IPS-NIHi7 (cell line): Measurements from ENCODE around the gene TMEM106C.
"Not testable (repeated sequence)": the region's sequence is repeated elsewhere in the genome, so short reads cannot be mapped to it uniquely, and the experiment has no call there.

Experiments used
- DNase-seq: peaks from one replicate; pipeline ENCODE4 v3.0.0; 2012; ENCODE audit warnings: mixed read lengths; ENCODE audit errors: extremely low spot score

TMEM106C gene

DNA sequence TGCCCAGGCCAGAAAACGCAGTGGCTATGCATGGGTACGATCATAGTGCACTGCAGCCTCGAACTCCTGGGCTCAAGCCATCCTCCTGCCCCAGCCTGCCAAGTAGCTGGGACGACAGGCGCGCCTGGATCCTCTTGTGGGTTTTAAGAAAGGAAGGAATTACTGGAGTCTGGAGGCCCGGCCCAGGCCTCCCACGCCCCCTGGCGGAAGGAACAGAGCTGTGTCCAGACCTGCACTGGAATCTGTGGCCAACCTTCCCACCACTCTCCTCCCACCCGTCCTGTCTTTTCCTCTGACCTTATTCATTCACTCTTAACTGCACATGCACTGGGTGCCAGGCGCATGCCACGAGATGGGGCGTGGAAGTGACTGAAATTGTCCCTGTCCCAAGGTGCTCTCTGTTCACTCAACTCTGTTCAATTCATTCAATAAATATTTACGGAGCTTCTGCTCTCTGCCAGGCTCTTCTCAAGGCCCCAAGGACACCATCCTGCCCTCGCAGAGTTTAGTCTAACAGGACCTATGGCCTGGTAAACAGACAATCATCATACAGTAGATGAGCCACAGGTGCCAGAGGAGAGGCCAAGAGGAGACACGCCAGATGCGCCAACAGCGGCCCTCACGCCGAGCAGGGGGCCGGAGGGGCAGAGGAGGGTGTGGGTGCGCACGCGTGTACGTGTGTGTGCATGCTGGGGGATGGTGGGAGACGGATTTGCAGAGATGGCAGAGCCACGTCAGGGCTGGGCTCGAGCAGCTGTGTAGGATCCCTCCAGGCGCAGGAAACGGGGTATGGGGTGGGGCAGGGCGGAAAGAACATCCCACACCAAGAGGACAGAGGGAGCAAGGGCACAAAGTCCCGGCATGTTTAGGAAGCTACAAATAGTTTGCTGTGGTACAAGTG, 13.7 kb upstream of the TMEM106C start:
- peak; percentile 92 for DNase-seq

GRCh38 chr12:47950856-47951468, 12.4 kb upstream of the TMEM106C start:
- DNase-seq, result no peak

GRCh38 chr12:47954058-47954457, 9.3 kb upstream of the TMEM106C start:
- no peak for DNase-seq

GRCh38 chr12:47954467-47955045, 8.8 kb upstream of the TMEM106C start:
- DNase-seq, result no peak

DNA sequence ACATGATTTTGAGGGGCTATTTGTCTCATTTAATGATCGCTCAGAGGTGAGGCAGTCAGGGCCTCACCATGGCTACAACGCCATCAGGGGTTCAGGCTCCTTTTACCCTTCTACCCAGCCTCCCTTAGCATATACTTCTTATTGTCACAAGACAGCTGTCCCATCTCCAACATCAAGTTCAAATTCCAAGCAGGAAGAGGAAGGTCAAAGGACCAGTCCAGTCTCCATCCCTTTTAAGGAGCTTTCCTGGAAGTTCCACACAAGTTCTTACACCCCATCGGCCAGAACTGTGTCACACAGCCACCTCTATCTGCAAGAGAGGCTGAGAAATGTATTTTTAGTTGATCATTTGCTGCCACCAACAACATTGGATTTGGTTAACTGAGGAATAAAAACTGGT, 8.3 kb upstream of the TMEM106C start:
- no peak for DNase-seq

DNA sequence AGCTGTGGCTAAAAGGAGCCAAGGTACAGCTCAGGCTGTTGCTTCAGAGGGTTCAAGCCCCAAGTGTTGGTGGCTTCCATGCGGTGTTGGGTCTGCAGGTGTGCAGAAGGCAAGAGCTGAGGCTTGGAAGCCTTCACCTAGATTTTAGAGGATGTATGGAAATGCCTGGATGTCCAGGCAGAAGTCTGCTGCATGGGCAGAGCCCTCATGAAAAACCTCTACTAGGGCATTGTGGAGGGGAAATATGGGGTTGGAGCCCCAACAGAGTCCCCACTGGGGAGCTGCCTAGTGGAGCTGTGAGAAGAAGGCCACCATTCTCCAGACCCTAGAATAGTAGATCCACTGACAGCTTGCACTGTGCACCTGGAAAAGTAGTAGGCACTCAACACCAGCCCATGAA, 5.7 kb upstream of the TMEM106C start:
- not testable (repeated sequence) for DNase-seq

DNA sequence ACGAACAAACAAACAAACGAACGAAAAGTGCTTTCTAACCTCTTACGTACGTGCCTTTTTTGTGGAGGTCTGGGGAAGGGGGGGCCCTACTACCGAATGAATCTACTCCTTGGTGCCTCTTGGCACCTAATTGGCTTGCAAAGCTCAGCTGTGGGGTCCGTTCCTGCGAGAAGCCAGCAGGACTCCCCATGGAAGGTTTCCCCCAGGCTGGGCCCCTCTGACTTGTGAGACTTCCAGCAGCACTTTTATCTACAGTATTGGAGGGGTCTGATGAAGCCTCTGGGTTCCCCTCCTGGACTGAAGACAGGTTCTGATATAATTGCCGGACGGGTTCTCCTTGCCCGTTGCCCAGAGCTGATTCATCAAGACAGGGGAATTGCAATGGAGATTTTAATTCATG, 1.2 kb upstream of the TMEM106C start:
- no peak for DNase-seq

DNA sequence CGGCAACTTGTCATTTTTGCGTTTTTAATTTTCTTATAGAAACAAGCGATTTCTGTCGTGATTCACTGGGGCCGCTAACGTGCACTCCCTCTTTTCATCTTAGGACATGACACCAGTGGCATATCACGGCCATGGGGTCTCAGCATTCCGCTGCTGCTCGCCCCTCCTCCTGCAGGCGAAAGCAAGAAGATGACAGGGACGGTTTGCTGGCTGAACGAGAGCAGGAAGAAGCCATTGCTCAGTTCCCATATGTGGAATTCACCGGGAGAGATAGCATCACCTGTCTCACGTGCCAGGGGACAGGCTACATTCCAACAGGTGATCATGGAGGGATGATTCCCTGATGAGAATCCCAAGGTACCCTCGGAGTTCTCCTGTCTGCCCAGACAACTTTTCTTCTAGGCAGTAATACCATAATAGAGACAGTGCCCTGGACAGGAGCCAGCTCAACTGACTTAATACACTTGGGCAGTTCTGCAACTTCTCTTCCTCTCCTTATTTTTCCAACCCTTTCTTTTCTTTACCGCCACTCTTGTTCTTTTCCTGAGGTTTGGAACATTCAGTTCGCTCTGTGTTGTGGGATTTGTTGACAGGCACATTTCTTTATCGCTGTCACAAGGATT, 821 bp downstream of the TMEM106C start:
- DNase-seq, result peak; percentile 41

DNA sequence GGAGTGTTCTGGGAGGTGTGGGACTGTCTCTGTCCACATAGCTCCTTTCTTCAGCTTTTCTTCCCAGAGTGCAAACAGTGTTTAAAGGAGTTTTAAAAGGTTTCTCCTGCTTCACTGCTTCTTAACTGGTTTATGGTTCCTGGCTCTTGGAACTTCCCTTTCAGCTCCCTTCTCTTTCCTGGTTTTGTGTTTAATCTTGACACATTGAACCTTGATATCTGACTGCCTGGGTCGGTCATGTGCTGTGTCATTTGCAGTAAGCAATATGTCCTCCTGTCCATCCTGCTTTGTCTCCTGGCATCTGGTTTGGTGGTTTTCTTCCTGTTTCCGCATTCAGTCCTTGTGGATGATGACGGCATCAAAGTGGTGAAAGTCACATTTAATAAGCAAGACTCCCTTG, 2.2 kb downstream of the TMEM106C start:
- no peak for DNase-seq

DNA sequence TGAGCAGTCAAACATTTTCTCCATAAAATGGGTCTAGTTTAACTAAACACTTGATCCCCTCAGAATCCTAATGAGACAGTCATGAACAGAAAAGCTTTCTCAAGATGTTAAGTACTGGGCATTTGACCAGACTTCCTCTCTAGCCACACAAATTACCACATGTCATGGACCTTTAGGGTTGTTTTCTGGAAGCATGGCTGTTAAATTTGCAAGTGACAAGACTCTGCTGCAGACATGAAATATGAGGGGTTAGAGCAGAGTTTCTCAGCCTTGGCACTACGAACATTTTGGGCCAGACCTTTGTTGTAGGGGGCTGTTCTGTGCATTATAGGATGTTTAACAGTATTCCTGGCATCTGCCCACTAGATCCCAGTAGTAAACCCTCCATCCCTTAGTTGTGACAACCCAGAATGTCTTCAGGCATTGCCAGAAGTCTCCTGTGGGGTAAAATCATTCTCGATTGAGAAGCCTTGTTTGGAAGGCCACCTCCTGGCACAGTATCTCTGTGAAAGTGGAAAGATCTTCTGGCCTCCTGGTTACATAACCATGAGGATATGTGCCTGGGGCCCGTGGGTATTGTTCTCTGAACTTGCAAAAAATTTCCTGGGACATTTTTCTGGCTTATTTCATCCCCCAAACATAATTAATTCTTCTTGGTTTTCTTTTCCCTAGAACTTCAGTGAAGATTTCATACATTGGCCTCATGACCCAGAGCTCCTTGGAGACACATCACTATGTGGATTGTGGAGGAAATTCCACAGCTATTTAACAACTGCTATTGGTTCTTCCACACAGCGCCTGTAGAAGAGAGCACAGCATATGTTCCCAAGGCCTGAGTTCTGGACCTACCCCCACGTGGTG, 4.3 kb downstream of the TMEM106C start:
- no peak for DNase-seq

DNA sequence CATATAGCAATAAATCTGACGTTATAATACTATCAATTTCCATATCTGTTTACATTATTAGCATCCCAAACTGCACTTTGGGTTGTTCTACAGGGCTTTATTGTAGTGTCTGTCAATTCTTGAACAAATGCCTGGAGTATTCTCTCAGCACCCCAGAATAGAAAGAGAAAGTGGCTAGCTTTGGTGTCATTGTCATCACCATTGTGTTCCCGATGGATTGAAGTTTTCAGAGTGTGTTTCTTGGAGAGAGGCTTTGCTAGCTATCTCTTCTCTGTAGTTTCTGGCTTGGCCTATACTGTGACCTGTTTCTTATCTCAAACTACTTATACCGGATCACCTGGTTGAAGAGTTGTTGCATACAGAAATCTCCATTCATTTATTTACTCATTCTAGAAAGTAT, 6.4 kb downstream of the TMEM106C start:
- no peak for DNase-seq

GRCh38 chr12:47970843-47971242, 7.4 kb downstream of the TMEM106C start:
- no peak for DNase-seq

- no peak for DNase-seq
Measured at GRCh38 chr12:47972895-47973294, 9.5 kb downstream of the TMEM106C start.

DNA sequence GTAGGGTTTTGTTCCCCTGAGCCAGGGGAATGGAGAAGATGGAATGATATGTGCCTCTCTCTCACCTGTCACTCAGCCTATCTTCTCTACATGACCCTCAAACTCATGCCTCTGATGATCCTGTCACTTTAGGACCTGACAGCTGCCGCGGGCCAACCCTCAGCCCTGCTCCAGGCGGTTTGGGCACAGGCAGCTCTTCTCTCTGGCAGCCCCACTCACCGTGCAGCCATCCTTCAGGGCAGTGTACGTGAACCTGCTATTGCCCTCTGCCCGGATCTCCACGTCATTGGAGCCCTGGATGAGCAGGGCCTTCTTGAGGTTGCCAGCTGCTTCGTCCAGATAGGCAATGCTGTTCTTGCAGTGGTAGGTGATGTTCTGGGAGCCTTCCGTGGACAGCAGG, 10.5 kb downstream of the TMEM106C start:
- DNase-seq, result no peak

- DNase-seq, result no peak
Measured at GRCh38 chr12:47975036-47975620, 11.7 kb downstream of the TMEM106C start.

DNA sequence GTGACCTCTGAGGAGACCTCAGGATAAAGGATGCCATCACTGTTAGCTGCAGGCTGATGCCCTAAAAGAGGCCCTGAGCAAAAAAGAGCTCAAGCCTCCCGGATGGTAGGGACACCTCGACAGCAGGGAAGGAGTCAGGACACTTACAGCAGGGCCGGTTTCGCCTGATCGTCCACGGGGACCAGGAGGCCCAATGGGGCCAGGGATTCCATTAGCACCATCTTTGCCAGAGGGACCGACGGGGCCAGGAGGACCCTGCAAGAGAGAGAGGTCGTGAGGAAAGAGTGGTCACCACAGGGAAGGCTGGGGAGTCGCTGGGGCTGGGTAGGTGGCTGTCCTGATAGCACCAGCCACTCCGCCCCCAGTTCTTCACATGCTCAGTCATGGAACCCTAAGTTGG, 12.4 kb downstream of the TMEM106C start:
- no peak for DNase-seq

- no peak for DNase-seq
Measured at GRCh38 chr12:47977046-47977771, 13.8 kb downstream of the TMEM106C start.

- DNase-seq, result no peak
Measured at GRCh38 chr12:47977772-47978597, 14.6 kb downstream of the TMEM106C start.

DNA sequence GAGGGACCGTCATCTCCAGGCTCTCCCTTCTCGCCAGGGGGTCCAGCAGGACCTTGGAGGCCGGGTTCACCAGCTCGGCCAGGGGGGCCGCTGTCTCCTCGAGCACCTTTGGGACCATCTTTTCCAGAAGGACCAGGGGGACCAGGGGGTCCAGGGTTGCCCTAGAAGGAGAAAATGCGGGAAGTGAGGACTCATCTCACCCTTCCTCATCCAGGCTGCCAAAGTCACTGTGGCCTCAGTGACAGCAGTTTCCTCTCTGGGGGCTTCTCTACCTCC, 15.1 kb downstream of the TMEM106C start:
- no peak for DNase-seq

DNA sequence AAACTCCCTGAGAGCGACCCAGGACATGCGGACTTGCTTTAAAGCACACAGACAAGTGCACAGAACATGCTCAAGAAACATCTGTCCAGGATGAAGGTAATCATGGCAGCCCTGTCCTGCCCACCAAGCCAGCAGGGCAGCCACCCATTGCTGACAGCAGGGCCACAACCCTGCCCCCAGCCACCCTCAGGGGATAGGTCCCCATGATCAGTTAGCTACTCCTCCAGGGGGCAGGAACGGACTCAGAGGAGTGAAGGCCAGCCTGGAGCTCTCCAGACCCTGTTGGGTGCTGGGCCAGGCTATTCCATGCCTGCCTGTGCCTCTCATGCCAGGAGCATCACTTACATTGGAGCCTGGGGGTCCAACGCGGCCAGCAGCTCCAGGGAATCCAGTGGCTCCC, 15.8 kb downstream of the TMEM106C start:
- no peak for DNase-seq
